ENCODE results near the gene SENP1. TPM values are rescaled to one million over a fixed set of nuclear protein-coding genes. Genes with fewer than 3 reads are reported as not detected.
A peak's percentile ranks its signal among the peaks of the same experiment; 100 is the strongest.

The SENP1 gene
- total RNA-seq, 1 experiment from 2014 or later, result 17.7 TPM

GRCh38 chr12:48001505-48002413, 104.1 kb downstream of the SENP1 start:
- peaks cover 8% of the 10 kb centered on the region for H3K36me3 Mint-ChIP-seq (ENCODE audit: insufficient read depth, unreplicated experiment)

GRCh38 chr12:48000878-48001504, 104.9 kb downstream of the SENP1 start:
- peaks cover 8% of the 10 kb centered on the region for H3K36me3 Mint-ChIP-seq (ENCODE audit: insufficient read depth, unreplicated experiment)
- H3K4me3 Mint-ChIP-seq (ENCODE audit: low read depth, unreplicated experiment), result peak overlapping the region; percentile 64
- intact Hi-C loops (cut with micrococcal nuclease; ENCODE audit: unreplicated experiment), result no loop called here
- no peak for TF ChIP-seq CTCF (IDR thresholded peaks at IDR 0.05; ENCODE audit: unreplicated experiment)
- no peak overlapping the region for H3K27ac Mint-ChIP-seq (ENCODE audit: unreplicated experiment)
- BruUV-seq (replicated peaks), result no TSS peak
- CTCF ChIA-PET, result no interaction called here
- DNase-seq, result peak; percentile 8
- H3K9me3 Mint-ChIP-seq (ENCODE audit: low read depth, unreplicated experiment), result no peaks in the 10 kb centered on the region
- H3K4me1 Mint-ChIP-seq (ENCODE audit: low read depth, unreplicated experiment), result no peaks in the 10 kb centered on the region
- H3K27me3 Mint-ChIP-seq (ENCODE audit: unreplicated experiment), result peaks cover 98% of the 10 kb centered on the region

More at GRCh38 chr12:48001505-48002413, 104.1 kb downstream of the SENP1 start:
- H3K27me3 Mint-ChIP-seq (ENCODE audit: unreplicated experiment), result peaks cover 99% of the 10 kb centered on the region
- H3K27ac Mint-ChIP-seq (ENCODE audit: unreplicated experiment), result no peak overlapping the region
- no peaks in the 10 kb centered on the region for H3K4me1 Mint-ChIP-seq (ENCODE audit: low read depth, unreplicated experiment)
- no peak for TF ChIP-seq CTCF (IDR thresholded peaks at IDR 0.05; ENCODE audit: unreplicated experiment)
- BruUV-seq (replicated peaks), result no TSS peak
- CTCF ChIA-PET, result no interaction called here
- H3K9me3 Mint-ChIP-seq (ENCODE audit: low read depth, unreplicated experiment), result no peaks in the 10 kb centered on the region
- H3K4me3 Mint-ChIP-seq (ENCODE audit: low read depth, unreplicated experiment), result peak overlapping the region; percentile 64
- peak; percentile 32 for DNase-seq
- intact Hi-C loops (cut with micrococcal nuclease; ENCODE audit: unreplicated experiment), result no loop called here

GRCh38 chr12:47999816-48000215, 106.1 kb downstream of the SENP1 start:
- no peaks in the 10 kb centered on the region for H3K4me1 Mint-ChIP-seq (ENCODE audit: low read depth, unreplicated experiment)
- no peak overlapping the region for H3K27ac Mint-ChIP-seq (ENCODE audit: unreplicated experiment)
- CTCF ChIA-PET, result no interaction called here
- H3K9me3 Mint-ChIP-seq (ENCODE audit: low read depth, unreplicated experiment), result no peaks in the 10 kb centered on the region
- intact Hi-C loops (cut with micrococcal nuclease; ENCODE audit: unreplicated experiment), result no loop called here
- DNase-seq, result no peak
- no TSS peak for BruUV-seq (replicated peaks)
- peaks cover 8% of the 10 kb centered on the region for H3K36me3 Mint-ChIP-seq (ENCODE audit: insufficient read depth, unreplicated experiment)
- peaks cover 98% of the 10 kb centered on the region for H3K27me3 Mint-ChIP-seq (ENCODE audit: unreplicated experiment)
- TF ChIP-seq CTCF (IDR thresholded peaks at IDR 0.05; ENCODE audit: unreplicated experiment), result no peak
- H3K4me3 Mint-ChIP-seq (ENCODE audit: low read depth, unreplicated experiment), result no peak overlapping the region

- Mint-ChIP-seq H3K27me3 (ENCODE audit: unreplicated experiment) (peaks cover 99% of the 10 kb centered on the region), H3K27ac (ENCODE audit: unreplicated experiment) (no peak overlapping the region), H3K4me1 (ENCODE audit: low read depth, unreplicated experiment) (no peaks in the 10 kb centered on the region), H3K36me3 (ENCODE audit: insufficient read depth, unreplicated experiment) (peaks cover 8% of the 10 kb centered on the region), H3K9me3 (ENCODE audit: low read depth, unreplicated experiment) (no peaks in the 10 kb centered on the region), H3K4me3 (ENCODE audit: low read depth, unreplicated experiment) (no peak overlapping the region)
- intact Hi-C loops (cut with micrococcal nuclease; ENCODE audit: unreplicated experiment), result no loop called here
- DNase-seq, result no peak
- CTCF ChIA-PET, result no interaction called here
- no peak for TF ChIP-seq CTCF (IDR thresholded peaks at IDR 0.05; ENCODE audit: unreplicated experiment)
- no TSS peak for BruUV-seq (replicated peaks)
These were observed 108.6 kb downstream of the SENP1 start for GRCh38 chr12:47997321-47997720.
